ENCODE data around the gene HINT1.

GRCh38 chr5:131193106-131193505 is 28.1 kb upstream of the HINT1 start:
- TF ChIP-seq POLR2A (IDR thresholded peaks at IDR 0.05) = no peak
- no peak for TF ChIP-seq CTCF (IDR thresholded peaks at IDR 0.05)
